IMR-90 (cell line): ENCODE results near the gene PCDHGB5. TPM values are rescaled to one million over a fixed set of nuclear protein-coding genes. Genes with fewer than 3 reads are reported as not detected.

Experiments
- ATAC-seq: fragments of 200-7000 bp; cut with Tn5 transposase; 2 replicates; pipeline ENCODE4 v1.9.1; 2020; ENCODE audit warnings: low read depth, mild to moderate bottlenecking, moderate library complexity
- BruUV-seq: library from RNA; stranded (reverse); fragments of 400-500 nt; replicated peaks from 2 replicates; lab custom pipeline; 2021; lab: Mats Ljungman, UMichigan
- CTCF ChIA-PET: fragments of 300-600 bp; formaldehyde crosslinking; extraction: SDS; loops from one replicate; lab custom pipeline; 2021; ENCODE audit warnings: antibody characterized with exemption; lab: Yijun Ruan, JAX
- POLR2A ChIA-PET: fragments of 300-600 bp; sonication (Branson Sonifier 250); formaldehyde crosslinking; loops from one replicate; lab custom pipeline; 2022; ENCODE audit warnings: antibody characterized with exemption; ENCODE audit not compliant: unreplicated experiment; lab: Charles Lee
- DNase-seq: peaks from one replicate; pipeline ENCODE4 v3.0.0; 2013
- H2AFZ ChIP-seq: replicated peaks from 2 replicates; pipeline ENCODE3; 2013; ENCODE audit warnings: low read length, mild to moderate bottlenecking; ENCODE audit not compliant: poor library complexity
- H2AK5ac ChIP-seq: 2 replicates; pipeline ENCODE4 v1.6.1; 2013; ENCODE audit warnings: low read depth, low read length, inconsistent platforms
- H2AK9ac ChIP-seq: replicated peaks from 2 replicates; pipeline ENCODE3; 2013; ENCODE audit warnings: mild to moderate bottlenecking, low read depth, low read length, moderate library complexity; ENCODE audit not compliant: poor library complexity
- H2BK120ac ChIP-seq: 2 replicates; pipeline ENCODE4 v1.6.1; 2013; ENCODE audit warnings: low read depth, low read length, inconsistent platforms
- H2BK15ac ChIP-seq: 3 replicates; pipeline ENCODE4 v1.6.1; 2013; ENCODE audit warnings: low read depth, low read length, inconsistent platforms
- H2BK20ac ChIP-seq: 2 replicates; pipeline ENCODE4 v1.6.1; 2013; ENCODE audit warnings: low read depth, mild to moderate bottlenecking, inconsistent platforms, low read length, moderate library complexity
- H2BK5ac ChIP-seq: 2 replicates; pipeline ENCODE4 v1.6.1; 2013; ENCODE audit warnings: mild to moderate bottlenecking, low read depth, low read length, inconsistent platforms; ENCODE audit not compliant: poor library complexity, severe bottlenecking
- H3K14ac ChIP-seq: replicated peaks from 2 replicates; pipeline ENCODE4 v1.6.1; 2013; ENCODE audit warnings: low read depth, low read length, inconsistent platforms
- H3K18ac ChIP-seq: 2 replicates; pipeline ENCODE4 v1.6.1; 2013; ENCODE audit warnings: low read depth, low read length, control low read depth
- H3K23ac ChIP-seq: 2 replicates; pipeline ENCODE4 v1.6.1; 2013; ENCODE audit warnings: low read depth, low read length, inconsistent platforms
- H3K27ac ChIP-seq: 2 replicates; pipeline ENCODE4 v1.5.1; 2013; ENCODE audit warnings: mild to moderate bottlenecking, control low read depth, low read length; ENCODE audit not compliant: insufficient read depth
- H3K27me3 ChIP-seq: 2 replicates; pipeline ENCODE4 v1.6.1; 2013; ENCODE audit warnings: low read length; ENCODE audit not compliant: control insufficient read depth, insufficient read depth
- H3K36me3 ChIP-seq: 2 replicates; pipeline ENCODE4 v1.6.1; 2013; ENCODE audit warnings: low read length, mixed read lengths; ENCODE audit not compliant: control insufficient read depth, insufficient read depth
- H3K4ac ChIP-seq: 2 replicates; pipeline ENCODE4 v1.6.1; 2013; ENCODE audit warnings: low read depth, low read length, inconsistent platforms
- H3K4me1 ChIP-seq: 2 replicates; pipeline ENCODE4 v1.6.1; 2013; ENCODE audit warnings: low read length, mixed read lengths; ENCODE audit not compliant: control insufficient read depth, insufficient read depth
- H3K4me2 ChIP-seq: 2 replicates; pipeline ENCODE4 v1.6.1; 2013; ENCODE audit warnings: low read depth, mild to moderate bottlenecking, control low read depth, low read length, moderate library complexity
- H3K4me3 ChIP-seq: 2 replicates; pipeline ENCODE4 v1.5.1; 2013; ENCODE audit warnings: low read depth, mild to moderate bottlenecking, control low read depth, low read length, moderate library complexity; ENCODE audit not compliant: insufficient read depth
- H3K56ac ChIP-seq: 2 replicates; pipeline ENCODE4 v1.6.1; 2013; ENCODE audit warnings: low read length, inconsistent platforms; ENCODE audit not compliant: insufficient read depth; ENCODE audit errors: extremely low read depth
- H3K79me1 ChIP-seq, 2 experiments: 2 replicates each; pipeline ENCODE4 v1.6.1; 2013; ENCODE audit warnings: low read length in 2 of 2, inconsistent platforms in 1 of 2, low read depth in 1 of 2
- H3K9ac ChIP-seq: 2 replicates; pipeline ENCODE4 v1.6.1; 2013; ENCODE audit warnings: low read depth, low read length, control low read depth
- H3K9me1 ChIP-seq: 2 replicates; pipeline ENCODE4 v1.6.1; 2013; ENCODE audit warnings: low read length, inconsistent platforms; ENCODE audit not compliant: insufficient read depth
- H3K9me3 ChIP-seq: 2 replicates; pipeline ENCODE4 v1.6.1; 2013; ENCODE audit warnings: low read length; ENCODE audit not compliant: control insufficient read depth, insufficient read depth
- H4K20me1 ChIP-seq: 2 replicates; pipeline ENCODE4 v1.6.1; 2013; ENCODE audit warnings: low read length, inconsistent platforms; ENCODE audit not compliant: insufficient read depth
- H4K5ac ChIP-seq: 2 replicates; pipeline ENCODE4 v1.6.1; 2013; ENCODE audit warnings: mild to moderate bottlenecking, low read depth, low read length, control low read depth
- H4K8ac ChIP-seq, 2 experiments: 2 replicates each; pipeline ENCODE4 v1.6.1; 2013; ENCODE audit warnings: low read depth in 2 of 2, low read length in 2 of 2, control low read depth in 1 of 2, inconsistent platforms in 1 of 2
- H4K91ac ChIP-seq: 2 replicates; pipeline ENCODE4 v1.6.1; 2013; ENCODE audit warnings: low read depth, low read length, inconsistent platforms; ENCODE audit not compliant: insufficient read depth
- CEBPB ChIP-seq: IDR thresholded peaks from 2 replicates; pipeline ENCODE4 v1.6.1; 2012; ENCODE audit warnings: low read depth, low read length, improper control_type of control experiment
- FOS ChIP-seq: fragments of 150-350 bp; IDR thresholded peaks from 2 replicates; pipeline ENCODE4 v1.6.1; 2016; ENCODE audit warnings: low read depth, low read length
- WGBS, 2 experiments: methylation state at CpG; one replicate each; pipeline versions ENCODE4 v1.1.5 to v1.1.7; 2013; ENCODE audit warnings: missing lambda C conversion rate in 2 of 2; ENCODE audit not compliant: insufficient read length in 1 of 2; ENCODE audit errors: extremely low coverage in 2 of 2; 5-methylcytosine and 5-hydroxymethylcytosine counted together
- dilution Hi-C: fragments of 300-500 bp; cut with HindIII; formaldehyde crosslinking; loops from one replicate; pipeline ENCODE4 v1.14.3; 2018; ENCODE audit warnings: low sequenced_read_pairs; ENCODE audit not compliant: unreplicated experiment
- in situ Hi-C: fragments of 300-500 bp; cut with MboI; formaldehyde crosslinking; loops from 3 replicates; pipeline ENCODE4 v1.14.3; 2019; ENCODE audit warnings: low sequenced_read_pairs, inconsistent platforms, mixed read lengths
- intact Hi-C: fragments of 100-400 bp; cut with micrococcal nuclease; formaldehyde crosslinking; loops from 2 replicates; pipeline ENCODE4 v1.10.0; 2022
- polyA plus RNA-seq, 3 experiments: library from polyadenylated mRNA; depleted of rRNA; stranded (reverse); fragments of >200 nt; gene quantifications; 2 replicates each; pipeline ENCODE4 v1.2.3, GENCODE V29; 2012; ENCODE audit warnings: low replicate concordance in 1 of 3
- total RNA-seq: library from RNA; depleted of rRNA; stranded (reverse); fragments of >200 nt; gene quantifications from 2 replicates; pipeline ENCODE4 v1.2.3, GENCODE V29; 2012

Gene PCDHGB5
- total and polyA plus RNA-seq, 2 of the 4 experiments (the other 2 are of a cell fraction), result 17.2 to 20.0 TPM

GRCh38 chr5:141355641-141356040 lies 42.1 kb upstream of the PCDHGB5 start:
- Histone ChIP-seq H2BK20ac (no peak overlapping the region), H2BK15ac (no peak overlapping the region), H2BK5ac (no peak overlapping the region), H3K79me1 (no peaks in the 10 kb centered on the region), H3K27ac (no peak overlapping the region), H3K14ac (no peak overlapping the region), H3K23ac (no peak overlapping the region), H4K20me1 (no peaks in the 10 kb centered on the region), H4K91ac (no peak overlapping the region), H2AK5ac (no peak overlapping the region), H2AK9ac (no peak overlapping the region), H3K4me3 (no peak overlapping the region), H3K27me3 (no peaks in the 10 kb centered on the region), H3K36me3 (peaks cover 5% of the 10 kb centered on the region; the same call in 1 of the 2 replicates), H4K5ac (no peak overlapping the region; the same call in 1 of the 2 replicates), H3K4me2 (peak overlapping the region; percentile 85; the same call in 1 of the 2 replicates), H2AFZ (no peak overlapping the region), H2BK120ac (no peak overlapping the region), H3K56ac (no peak overlapping the region), H3K9me1 (no peaks in the 10 kb centered on the region), H3K9ac (no peak overlapping the region), H4K8ac (no peak overlapping the region), H3K18ac (no peak overlapping the region), H3K9me3 (peaks cover 60% of the 10 kb centered on the region), H3K4me1 (no peaks in the 10 kb centered on the region), H3K4ac (no peak overlapping the region)
- DNase-seq, result no peak
- no peak for ATAC-seq
- ChIA-PET POLR2A (no interaction called here), CTCF (no interaction called here)
- 48% methylated on average over 17 of the region's 24 CpGs; no CpG with 5 or more reads in 1 of the 2 experiments for WGBS, 2 experiments
- in situ Hi-C loops (no loop called here), intact Hi-C loops (no loop called here), dilution Hi-C loops (no loop called here)
- no TSS peak for BruUV-seq
- TF ChIP-seq FOS (no peak), CEBPB (no peak)
